Neural progenitor cell (in vitro differentiated cells): ENCODE data around the gene AGRP. TPM values are rescaled to one million over a fixed set of nuclear protein-coding genes. Genes with fewer than 3 reads are reported as not detected.
A peak's percentile ranks its signal among the peaks of the same experiment; 100 is the strongest.

Experiments used
- DNase-seq: peaks from one replicate; pipeline ENCODE4 v3.0.0-alpha.2; 2016; ENCODE audit warnings: low spot score
- H2AFZ ChIP-seq: fragments of 200-600 bp; sonication (generic); replicated peaks from 2 replicates; pipeline ENCODE4 v1.6.1; 2016; ENCODE audit warnings: antibody characterized with exemption
- H3F3A ChIP-seq: fragments of 200-600 bp; sonication (generic); 2 replicates; pipeline ENCODE4 v1.6.1; 2016; ENCODE audit warnings: antibody characterized with exemption, low read depth
- H3K27ac ChIP-seq: fragments of 200-600 bp; sonication (generic); 2 replicates; pipeline ENCODE4 v1.5.1; 2016; ENCODE audit warnings: mild to moderate bottlenecking
- H3K27me3 ChIP-seq: fragments of 200-600 bp; sonication (generic); 2 replicates; pipeline ENCODE4 v1.6.1; 2016; ENCODE audit warnings: mild to moderate bottlenecking, moderate library complexity
- H3K36me3 ChIP-seq: fragments of 200-600 bp; sonication (generic); 2 replicates; pipeline ENCODE4 v1.5.1; 2016
- H3K4me1 ChIP-seq: fragments of 200-600 bp; sonication (generic); 2 replicates; pipeline ENCODE4 v1.6.1; 2016; ENCODE audit warnings: mixed run types
- H3K4me2 ChIP-seq: fragments of 200-600 bp; sonication (generic); 2 replicates; pipeline ENCODE4 v1.6.1; 2016
- H3K4me3 ChIP-seq: fragments of 200-600 bp; sonication (generic); 2 replicates; pipeline ENCODE4 v1.5.1; 2016
- H3K79me2 ChIP-seq: fragments of 200-600 bp; sonication (generic); 2 replicates; pipeline ENCODE4 v1.6.1; 2016; ENCODE audit warnings: low read depth
- H3K9ac ChIP-seq: fragments of 200-600 bp; sonication (generic); 2 replicates; pipeline ENCODE4 v1.6.1; 2016
- H3K9me3 ChIP-seq: fragments of 200-600 bp; sonication (generic); 2 replicates; pipeline ENCODE4 v1.5.1; 2016; ENCODE audit warnings: low read depth
- H4K20me1 ChIP-seq: fragments of 200-600 bp; sonication (generic); 2 replicates; pipeline ENCODE4 v1.6.1; 2016; ENCODE audit warnings: low read depth
- H3K27ac Mint-ChIP-seq: 3 replicates; pipeline ENCODE4 v1.8.0; 2021; ENCODE audit warnings: mixed read lengths
- H3K27me3 Mint-ChIP-seq: 2 replicates; pipeline ENCODE4 v1.8.0; 2022; ENCODE audit warnings: low read depth, mild to moderate bottlenecking, inconsistent platforms, moderate library complexity, mixed read lengths; ENCODE audit not compliant: insufficient read depth
- H3K36me3 Mint-ChIP-seq: 3 replicates; pipeline ENCODE4 v1.8.0; 2021; ENCODE audit warnings: mixed read lengths
- H3K4me1 Mint-ChIP-seq: 3 replicates; pipeline ENCODE4 v1.8.0; 2021; ENCODE audit warnings: mixed read lengths
- H3K4me3 Mint-ChIP-seq: 3 replicates; pipeline ENCODE4 v1.8.0; 2021; ENCODE audit warnings: mild to moderate bottlenecking, moderate library complexity, mixed read lengths
- H3K9me3 Mint-ChIP-seq: 3 replicates; pipeline ENCODE4 v1.8.0; 2020; ENCODE audit warnings: mixed read lengths
- CTCF ChIP-seq: fragments of 200-600 bp; sonication (generic); IDR thresholded peaks from 2 replicates; pipeline ENCODE4 v1.5.1; 2017; ENCODE audit warnings: antibody characterized with exemption, mild to moderate bottlenecking
- EZH2 ChIP-seq: fragments of 200-600 bp; sonication (generic); IDR thresholded peaks from 2 replicates; pipeline ENCODE4 v1.6.1; 2017; ENCODE audit warnings: antibody characterized with exemption, mild to moderate bottlenecking, moderate library complexity
- EZH2phosphoT487 ChIP-seq: fragments of 200-600 bp; sonication (generic); IDR thresholded peaks from 2 replicates; pipeline ENCODE4 v1.6.1; 2017; ENCODE audit warnings: antibody characterized with exemption
- total RNA-seq: library from RNA; depleted of rRNA; stranded (reverse); fragments of >200 nt; gene quantifications from 2 replicates; pipeline ENCODE4 v1.2.3, GENCODE V29; 2015; ENCODE audit warnings: low replicate concordance

The AGRP gene
- total RNA-seq, 1 donor from 2014 or later: not detected

GRCh38 chr16:67436640-67437193 is 46.6 kb downstream of the AGRP start:
- TF ChIP-seq EZH2phosphoT487 (no peak), EZH2 (no peak), CTCF (no peak)
- DNase-seq: no peak
- peaks cover 16% of the 10 kb centered on the region for H3K27me3 Mint-ChIP-seq
- peaks cover 18% of the 10 kb centered on the region for H3K27me3 ChIP-seq
- H3K36me3 ChIP-seq: no peaks in the 10 kb centered on the region
- H3K27ac ChIP-seq: no peak overlapping the region
- peaks cover 18% of the 10 kb centered on the region for H3K4me1 Mint-ChIP-seq
- no peaks in the 10 kb centered on the region for H3K9me3 ChIP-seq
- peaks cover 10% of the 10 kb centered on the region for H3K4me1 ChIP-seq
- no peaks in the 10 kb centered on the region for H3K9me3 Mint-ChIP-seq
- H3K36me3 Mint-ChIP-seq: peaks cover 3% of the 10 kb centered on the region
- H4K20me1 ChIP-seq: peaks cover 3% of the 10 kb centered on the region
- no peak overlapping the region for H2AFZ ChIP-seq
- H3K4me3 ChIP-seq: no peak overlapping the region
- no peaks in the 10 kb centered on the region for H3K79me2 ChIP-seq
- peaks cover 3% of the 10 kb centered on the region for H3F3A ChIP-seq
- no peak overlapping the region for H3K27ac Mint-ChIP-seq
- H3K4me3 Mint-ChIP-seq: no peak overlapping the region
- H3K9ac ChIP-seq: no peak overlapping the region
- H3K4me2 ChIP-seq: no peak overlapping the region

DNA sequence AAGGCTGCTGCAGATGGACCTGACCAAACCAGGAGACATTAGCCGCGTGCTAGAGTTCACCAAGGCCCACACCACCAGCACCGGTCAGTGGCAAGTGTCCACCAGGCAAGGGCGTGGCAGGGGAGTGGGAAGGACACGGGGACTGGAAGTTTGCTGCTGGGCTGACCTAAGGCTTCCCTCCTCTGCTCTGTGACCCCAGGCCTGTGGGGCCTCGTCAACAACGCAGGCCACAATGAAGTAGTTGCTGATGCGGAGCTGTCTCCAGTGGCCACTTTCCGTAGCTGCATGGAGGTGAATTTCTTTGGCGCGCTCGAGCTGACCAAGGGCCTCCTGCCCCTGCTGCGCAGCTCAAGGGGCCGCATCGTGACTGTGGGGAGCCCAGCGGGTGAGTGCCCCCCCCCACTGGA is 47.6 kb downstream of the AGRP start:
- peaks cover 19% of the 10 kb centered on the region for H3K27me3 Mint-ChIP-seq
- no peak overlapping the region for H3K4me2 ChIP-seq
- H3K9me3 Mint-ChIP-seq: no peaks in the 10 kb centered on the region
- H4K20me1 ChIP-seq: no peaks in the 10 kb centered on the region
- no peak overlapping the region for H2AFZ ChIP-seq
- peaks cover 13% of the 10 kb centered on the region for H3K4me1 ChIP-seq
- H3K9me3 ChIP-seq: no peaks in the 10 kb centered on the region
- no peaks in the 10 kb centered on the region for H3K79me2 ChIP-seq
- no peak overlapping the region for H3K27ac ChIP-seq
- H3K27me3 ChIP-seq: peaks cover 28% of the 10 kb centered on the region
- H3K36me3 ChIP-seq: no peaks in the 10 kb centered on the region
- peaks cover 8% of the 10 kb centered on the region for H3F3A ChIP-seq
- H3K4me3 Mint-ChIP-seq: no peak overlapping the region
- peaks cover 3% of the 10 kb centered on the region for H3K36me3 Mint-ChIP-seq
- no peak overlapping the region for H3K9ac ChIP-seq
- no peak overlapping the region for H3K27ac Mint-ChIP-seq
- no peak overlapping the region for H3K4me3 ChIP-seq
- H3K4me1 Mint-ChIP-seq: peaks cover 18% of the 10 kb centered on the region
- no peak for TF ChIP-seq EZH2
- no peak for TF ChIP-seq EZH2phosphoT487
- TF ChIP-seq CTCF: no peak
- peak; percentile 19 for DNase-seq

DNA sequence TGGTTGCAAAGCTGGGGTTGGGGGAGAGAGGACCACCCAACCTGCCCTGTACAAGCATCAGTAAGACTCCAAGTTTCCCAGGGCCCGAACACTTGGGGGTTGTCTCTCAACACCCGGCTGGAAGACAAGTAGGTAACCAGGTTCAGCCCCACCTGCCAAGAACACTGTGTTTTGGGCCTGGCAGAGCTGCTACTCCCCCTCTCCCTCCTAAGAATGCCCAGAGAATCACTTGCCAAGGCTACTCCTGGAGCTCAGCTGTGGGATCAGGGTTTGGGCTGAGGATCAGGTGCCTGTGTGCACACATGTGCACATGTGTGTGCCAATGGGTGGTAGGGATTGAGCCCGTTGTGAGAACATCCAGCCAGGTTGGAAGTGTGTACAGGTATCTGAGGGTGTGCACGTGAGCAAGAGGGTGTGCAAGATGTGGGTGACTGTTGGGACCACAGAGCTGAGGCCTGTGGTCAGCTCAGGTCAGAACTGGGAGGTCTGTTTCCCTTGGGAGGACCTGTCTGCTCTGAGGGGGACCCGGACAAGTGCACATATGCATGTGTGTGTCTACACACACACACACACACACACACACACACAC is 50.1 kb downstream of the AGRP start:
- Mint-ChIP-seq H3K36me3 (no peaks in the 10 kb centered on the region), H3K4me1 (peaks cover 26% of the 10 kb centered on the region), H3K27ac (peak overlapping the region; percentile 23), H3K9me3 (no peaks in the 10 kb centered on the region), H3K27me3 (peaks cover 35% of the 10 kb centered on the region), H3K4me3 (no peak overlapping the region)
- peaks cover 53% of the 10 kb centered on the region for H3K27me3 ChIP-seq
- H3K36me3 ChIP-seq: no peaks in the 10 kb centered on the region
- H3K4me3 ChIP-seq: no peak overlapping the region
- no peaks in the 10 kb centered on the region for H4K20me1 ChIP-seq
- no peak overlapping the region for H3K27ac ChIP-seq
- peaks cover 13% of the 10 kb centered on the region for H3F3A ChIP-seq
- no peak overlapping the region for H3K4me2 ChIP-seq
- H2AFZ ChIP-seq: no peak overlapping the region
- H3K79me2 ChIP-seq: no peaks in the 10 kb centered on the region
- H3K4me1 ChIP-seq: peaks cover 18% of the 10 kb centered on the region
- H3K9me3 ChIP-seq: no peaks in the 10 kb centered on the region
- TF ChIP-seq EZH2 (no peak), EZH2phosphoT487 (no peak), CTCF (no peak)
- no peak for DNase-seq
- H3K9ac ChIP-seq: no peak overlapping the region

Other genes starting within 250 kb of the AGRP start
- gene FHOD1, start 236.1 kb downstream of the AGRP start, total RNA-seq: 5.5 and 14.2 TPM in 2 replicates
- 2.5 and 4.2 TPM in 2 replicates for gene SLC9A5, start 234.6 kb downstream of the AGRP start, total RNA-seq
- 4.0 and 6.2 TPM in 2 replicates for gene PLEKHG4, start 204.0 kb downstream of the AGRP start, total RNA-seq
- 1.1 TPM in 2 replicates for gene KCTD19, start 156.8 kb downstream of the AGRP start, total RNA-seq
- gene LRRC36, start 156.7 kb downstream of the AGRP start, total RNA-seq: 0.34 TPM in 1 of 2 replicates, not detected in the other
- gene TPPP3, start 90.0 kb downstream of the AGRP start, total RNA-seq: 0.96 TPM in 1 of 2 replicates, not detected in the other
- 1.5 and 2.2 TPM in 2 replicates for gene ZDHHC1, start 67.1 kb downstream of the AGRP start, total RNA-seq
- 1.6 TPM in 1 of 2 replicates, not detected in the other for gene HSD11B2, start 52.4 kb downstream of the AGRP start, total RNA-seq
- gene ATP6V0D1, start 2.4 kb downstream of the AGRP start, total RNA-seq: 29.7 and 42.0 TPM in 2 replicates
- 8.7 and 13.5 TPM in 2 replicates for gene RIPOR1, start 45.3 kb upstream of the AGRP start, total RNA-seq
- gene CTCF, start 79.0 kb upstream of the AGRP start, total RNA-seq: 75.7 and 76.3 TPM in 2 replicates
- 14.5 and 18.2 TPM in 2 replicates for gene CARMIL2, start 161.6 kb upstream of the AGRP start, total RNA-seq
- 11.5 and 31.7 TPM in 2 replicates for gene ACD, start 176.7 kb upstream of the AGRP start, total RNA-seq
- 2.7 and 8.7 TPM in 2 replicates for gene PARD6A, start 177.4 kb upstream of the AGRP start, total RNA-seq
- 6.9 and 18.7 TPM in 2 replicates for gene ENKD1, start 183.2 kb upstream of the AGRP start, total RNA-seq
- gene C16orf86, start 183.3 kb upstream of the AGRP start, total RNA-seq: 0.24 and 6.0 TPM in 2 replicates
- 13.2 and 21.4 TPM in 2 replicates for gene GFOD2, start 235.8 kb upstream of the AGRP start, total RNA-seq